HCT116 (cell line): ENCODE measurements around the gene RGS6. TPM values are rescaled to one million over a fixed set of nuclear protein-coding genes. Genes with fewer than 3 reads are reported as not detected.

Source experiments
- ATAC-seq: fragments of 200-7000 bp; cut with Tn5 transposase; 2 replicates; pipeline ENCODE4 v1.9.1; 2020; ENCODE audit warnings: mild to moderate bottlenecking, moderate library complexity
- BruUV-seq: library from RNA; stranded (reverse); fragments of 400-500 nt; replicated peaks from 2 replicates; lab custom pipeline; 2021; lab: Mats Ljungman, UMichigan
- CTCF ChIA-PET: fragments of 300-600 bp; sonication (Branson Sonifier 250); formaldehyde crosslinking; loops from one replicate; lab custom pipeline; 2021; ENCODE audit warnings: antibody characterized with exemption; lab: Charles Lee
- POLR2A ChIA-PET: fragments of 300-600, 350-600 bp; sonication (Branson Sonifier 250); formaldehyde crosslinking; loops from one replicate; lab custom pipeline; 2021; ENCODE audit warnings: antibody characterized with exemption; lab: Charles Lee
- RAD21 ChIA-PET, 2 experiments: fragments of 300-600 bp; sonication (Branson Sonifier 250); formaldehyde crosslinking; loops; one replicate each; lab custom pipeline; 2023; ENCODE audit warnings: low total read pairs in 2 of 2; ENCODE audit not compliant: uncharacterized antibody in 2 of 2, unreplicated experiment in 2 of 2, low non-redundant PET in 1 of 2; lab: Charles Lee
- DNase-seq: peaks from one replicate; pipeline ENCODE4 v3.0.0-alpha.2; 2010; ENCODE audit warnings: low read depth, low spot score
- H2AFZ ChIP-seq: fragments of 200-600 bp; shearing (Covaris generic), sonication (generic); 2 replicates; pipeline ENCODE4 v1.6.1; 2017; ENCODE audit warnings: low read depth, mixed run types, mixed read lengths, antibody characterized with exemption, low read length; ENCODE audit not compliant: poor library complexity, severe bottlenecking
- H3K27ac ChIP-seq: 2 replicates; pipeline ENCODE4 v1.5.1; 2012; ENCODE audit warnings: low read depth, low read length
- H3K27me3 ChIP-seq: fragments of 200-600 bp; sonication (generic); 2 replicates; pipeline ENCODE4 v1.6.1; 2016; ENCODE audit warnings: mixed run types, low read length, mixed read lengths; ENCODE audit not compliant: insufficient read depth
- H3K36me3 ChIP-seq, 2 experiments: fragments of 200-500 bp in 1 of 2; fragments of 200-600 bp in 1 of 2; sonication (Bioruptor generic) in 1 of 2; sonication (generic) in 1 of 2; 2 replicates each; pipeline versions ENCODE4 v1.5.1 to v1.6.1; 2014 to 2016; ENCODE audit warnings: low read length in 2 of 2, inconsistent platforms in 1 of 2, mixed read lengths in 1 of 2, mixed run types in 1 of 2; ENCODE audit not compliant: insufficient read depth in 2 of 2, control insufficient read depth in 1 of 2
- H3K4me1 ChIP-seq, 2 experiments: fragments of 200-600 bp in 1 of 2; sonication (generic) in 1 of 2; 2 replicates each; pipeline versions ENCODE4 v1.5.1 to v1.6.1; 2012 to 2017; ENCODE audit warnings: low read length in 2 of 2, inconsistent platforms in 1 of 2, mild to moderate bottlenecking in 1 of 2, mixed read lengths in 1 of 2, mixed run types in 1 of 2, moderate library complexity in 1 of 2; ENCODE audit not compliant: insufficient read depth in 2 of 2, control insufficient read depth in 1 of 2
- H3K4me2 ChIP-seq: fragments of 200-600 bp; sonication (generic); 2 replicates; pipeline ENCODE4 v1.6.1; 2017; ENCODE audit warnings: mixed run types, low read length, mixed read lengths
- H3K4me3 ChIP-seq, 2 experiments: fragments of 200-600 bp in 1 of 2; sonication (generic) in 1 of 2; replicated peaks in 1 of 2; 2 replicates each; pipeline ENCODE4 v1.5.1; 2011 to 2016; ENCODE audit warnings: low read length in 2 of 2, control low read depth in 1 of 2, low read depth in 1 of 2, mild to moderate bottlenecking in 1 of 2, mixed read lengths in 1 of 2, mixed run types in 1 of 2
- H3K79me2 ChIP-seq: fragments of 200-600 bp; sonication (generic); 2 replicates; pipeline ENCODE4 v1.6.1; 2017; ENCODE audit warnings: mild to moderate bottlenecking, mixed run types, low read length, moderate library complexity, mixed read lengths; ENCODE audit not compliant: insufficient read depth
- H3K9ac ChIP-seq: fragments of 200-600 bp; sonication (generic); 2 replicates; pipeline ENCODE4 v1.6.1; 2016; ENCODE audit warnings: low read length, mixed read lengths
- H3K9me2 ChIP-seq: fragments of 200-600 bp; sonication (generic), shearing (Covaris generic); 2 replicates; pipeline ENCODE4 v1.6.1; 2017; ENCODE audit warnings: mixed run types, mild to moderate bottlenecking, moderate library complexity; ENCODE audit not compliant: insufficient read depth
- H3K9me3 ChIP-seq, 2 experiments: fragments of 200-500 bp in 1 of 2; fragments of 200-600 bp in 1 of 2; sonication (Bioruptor generic) in 1 of 2; sonication (generic) in 1 of 2; 2 replicates each; pipeline ENCODE4 v1.6.1; 2014 to 2017; ENCODE audit warnings: low read length in 2 of 2, mixed read lengths in 2 of 2, inconsistent platforms in 1 of 2, low read depth in 1 of 2, mild to moderate bottlenecking in 1 of 2, mixed run types in 1 of 2, moderate library complexity in 1 of 2; ENCODE audit not compliant: control insufficient read depth in 1 of 2, insufficient read depth in 1 of 2
- H4K20me1 ChIP-seq: fragments of 200-600 bp; sonication (generic), shearing (Covaris generic); 2 replicates; pipeline ENCODE4 v1.6.1; 2017; ENCODE audit warnings: mixed run types, mild to moderate bottlenecking, moderate library complexity; ENCODE audit not compliant: insufficient read depth
- ATF3 ChIP-seq: IDR thresholded peaks from 2 replicates; pipeline ENCODE4 v1.6.1; 2012
- EZH2 ChIP-seq: fragments of 200-600 bp; sonication (generic); IDR thresholded peaks from 2 replicates; pipeline ENCODE4 v1.6.1; 2017; ENCODE audit warnings: antibody characterized with exemption, mixed run types
- JUND ChIP-seq: IDR thresholded peaks from 2 replicates; pipeline ENCODE4 v1.6.1; 2012
- POLR2AphosphoS5 ChIP-seq: IDR thresholded peaks from 2 replicates; pipeline ENCODE4 v1.6.1; 2011; ENCODE audit warnings: mild to moderate bottlenecking, low read depth, low read length, moderate library complexity
- YY1 ChIP-seq: IDR thresholded peaks from 2 replicates; pipeline ENCODE4 v1.6.1; 2011; ENCODE audit warnings: low read length, low read depth, moderate library complexity, mild to moderate bottlenecking; ENCODE audit not compliant: insufficient replicate concordance; ENCODE audit errors: extremely low read depth
- intact Hi-C: fragments of 100-400 bp; cut with micrococcal nuclease; formaldehyde crosslinking; loops from 2 replicates; pipeline ENCODE4 v1.10.0; 2022
- total RNA-seq: library from RNA; stranded (reverse); gene quantifications from one replicate; pipeline ENCODE4 v1.2.1, GENCODE V29; 2021; ENCODE audit not compliant: unreplicated experiment

Gene RGS6
- total RNA-seq, 1 experiment from 2014 or later = 4.7 TPM

- Histone ChIP-seq H3K4me2 (no peak overlapping the region), H3K9me2 (no peaks in the 10 kb centered on the region)
- POLR2A ChIA-PET = no interaction called here
- no TSS peak for BruUV-seq
- TF ChIP-seq POLR2AphosphoS5 (no peak), YY1 (no peak), EZH2 (no peak), JUND (no peak)
- TF ChIP-seq, all 23 proteins: peak for 0
- ChIA-PET CTCF (interaction anchor here (1.0 kb wide), 1 partner anchor 384 kb away, joined by 3 read pairs; no protein-coding TSS in a partner anchor), RAD21 (no interaction called here)
- H4K20me1 ChIP-seq = no peaks in the 10 kb centered on the region
- intact Hi-C loops = no loop called here
- no peak overlapping the region for H3K9ac ChIP-seq
- no peak overlapping the region for H3K27ac ChIP-seq
- ATAC-seq (no peak), DNase-seq (no peak)
- no peaks in the 10 kb centered on the region for H3K9me3 ChIP-seq
- no peaks in the 10 kb centered on the region for H3K79me2 ChIP-seq
- no peaks in the 10 kb centered on the region for H3K4me1 ChIP-seq
- no peaks in the 10 kb centered on the region for H3K36me3 ChIP-seq
- H2AFZ ChIP-seq = no peak overlapping the region
- no peaks in the 10 kb centered on the region for H3K27me3 ChIP-seq
- no peak overlapping the region for H3K4me3 ChIP-seq
Measured at GRCh38 chr14:72519543-72519942, 587.3 kb downstream of the RGS6 start.

- ATAC-seq = no peak
- Histone ChIP-seq H3K36me3 (no peaks in the 10 kb centered on the region), H3K9me2 (no peaks in the 10 kb centered on the region), H4K20me1 (no peaks in the 10 kb centered on the region), H3K79me2 (no peaks in the 10 kb centered on the region), H3K9ac (no peak overlapping the region), H3K4me2 (no peak overlapping the region), H3K27me3 (no peaks in the 10 kb centered on the region), H3K4me1 (no peaks in the 10 kb centered on the region), H3K4me3 (no peak overlapping the region), H3K27ac (no peak overlapping the region), H3K9me3 (no peaks in the 10 kb centered on the region), H2AFZ (no peak overlapping the region)
- DNase-seq = no peak
- BruUV-seq = no TSS peak
- intact Hi-C loops = no loop called here
- POLR2A ChIA-PET = no interaction called here
- RAD21 ChIA-PET = no interaction called here
- CTCF ChIA-PET = no interaction called here
- TF ChIP-seq ATF3 = no peak
Measured at GRCh38 chr14:72521045-72521444, 588.8 kb downstream of the RGS6 start.
